Measurements from ENCODE around the gene LRRC32.

The LRRC32 gene

DNA sequence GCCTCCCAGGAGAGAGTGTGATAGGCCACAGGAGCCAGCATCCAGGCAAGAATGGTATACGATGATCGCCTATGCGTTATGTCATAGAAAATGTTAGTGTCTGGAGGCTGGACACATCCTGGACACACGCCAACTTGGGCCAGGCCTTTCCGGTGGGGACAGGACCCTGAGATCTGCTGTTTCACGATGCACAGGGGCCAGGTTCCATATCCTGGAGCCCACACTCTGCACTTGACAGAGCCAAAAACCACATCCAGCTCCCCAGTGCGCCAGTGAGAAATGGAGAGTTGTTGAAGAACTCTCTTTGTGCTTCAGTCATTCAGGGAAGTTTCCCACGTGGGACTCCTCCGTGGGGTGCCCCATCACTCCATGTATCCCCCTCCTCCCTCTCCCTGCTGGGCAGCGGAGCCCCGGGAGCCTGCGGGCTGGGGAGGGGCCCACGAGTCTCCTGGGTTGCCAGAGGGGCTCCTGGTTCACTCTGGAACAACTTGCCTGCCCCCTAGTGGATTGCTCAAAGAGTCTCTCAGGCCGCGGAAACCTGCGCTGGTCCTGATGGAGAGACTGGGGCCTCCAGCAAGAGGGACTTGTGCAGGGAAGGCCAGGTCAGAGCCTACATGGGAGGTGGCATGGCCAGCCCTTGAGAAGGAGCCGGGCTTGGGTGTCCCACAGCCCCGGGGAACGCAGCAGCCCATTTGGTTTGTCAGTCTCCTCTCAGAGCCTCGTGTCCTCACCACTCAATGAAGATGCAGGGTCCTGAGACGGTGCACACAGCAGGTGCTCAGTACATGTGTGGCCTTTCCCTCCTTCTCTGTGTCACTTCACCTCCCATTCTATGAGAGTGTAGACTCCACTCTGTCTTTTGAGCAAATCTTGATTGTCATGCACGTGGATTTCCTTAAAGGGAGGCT lies 10.2 kb upstream of the LRRC32 start:
- peak; percentile 49 to 58 for DNase-seq (ENCODE audit: low read depth in 2 of 2)

DNA sequence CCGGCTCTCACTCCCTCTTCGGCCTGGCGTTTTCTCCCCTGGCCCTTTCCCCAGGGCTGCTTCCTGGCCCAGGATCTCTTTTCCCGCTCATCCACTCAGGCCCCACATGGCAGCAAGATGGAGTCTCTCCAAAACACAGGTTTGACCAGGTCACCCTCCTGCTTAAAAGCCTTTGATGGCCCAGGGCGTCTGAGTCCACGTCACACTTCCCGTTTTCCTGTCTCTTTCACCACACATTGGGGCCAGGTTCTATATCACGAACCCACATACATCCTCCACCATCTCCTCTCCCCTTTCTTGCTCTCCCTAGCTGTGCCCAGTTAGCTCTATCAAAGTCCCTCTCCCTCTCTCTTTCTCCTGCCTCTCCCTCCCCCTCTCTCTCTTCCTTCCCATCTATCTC lies 7.8 kb upstream of the LRRC32 start:
- no peak for DNase-seq (ENCODE audit: low read depth in 2 of 2)

DNA sequence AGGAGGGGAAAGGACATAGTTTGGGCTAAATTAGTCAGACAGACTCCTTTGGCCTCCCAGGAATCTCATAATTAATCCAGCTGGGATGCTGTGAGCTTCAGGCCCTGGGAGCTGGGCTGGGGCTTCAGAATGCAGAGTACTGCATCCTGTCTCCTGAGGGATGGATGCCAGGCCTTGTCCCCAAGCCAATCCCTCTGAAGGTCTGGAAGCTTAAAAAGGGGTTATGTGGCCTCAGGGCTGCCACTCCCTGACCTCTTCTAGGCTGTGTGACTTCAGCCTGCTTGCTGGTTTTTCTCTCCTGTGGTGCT lies 6.9 kb upstream of the LRRC32 start:
- DNase-seq (ENCODE audit: low read depth in 2 of 2) = no peak

DNA sequence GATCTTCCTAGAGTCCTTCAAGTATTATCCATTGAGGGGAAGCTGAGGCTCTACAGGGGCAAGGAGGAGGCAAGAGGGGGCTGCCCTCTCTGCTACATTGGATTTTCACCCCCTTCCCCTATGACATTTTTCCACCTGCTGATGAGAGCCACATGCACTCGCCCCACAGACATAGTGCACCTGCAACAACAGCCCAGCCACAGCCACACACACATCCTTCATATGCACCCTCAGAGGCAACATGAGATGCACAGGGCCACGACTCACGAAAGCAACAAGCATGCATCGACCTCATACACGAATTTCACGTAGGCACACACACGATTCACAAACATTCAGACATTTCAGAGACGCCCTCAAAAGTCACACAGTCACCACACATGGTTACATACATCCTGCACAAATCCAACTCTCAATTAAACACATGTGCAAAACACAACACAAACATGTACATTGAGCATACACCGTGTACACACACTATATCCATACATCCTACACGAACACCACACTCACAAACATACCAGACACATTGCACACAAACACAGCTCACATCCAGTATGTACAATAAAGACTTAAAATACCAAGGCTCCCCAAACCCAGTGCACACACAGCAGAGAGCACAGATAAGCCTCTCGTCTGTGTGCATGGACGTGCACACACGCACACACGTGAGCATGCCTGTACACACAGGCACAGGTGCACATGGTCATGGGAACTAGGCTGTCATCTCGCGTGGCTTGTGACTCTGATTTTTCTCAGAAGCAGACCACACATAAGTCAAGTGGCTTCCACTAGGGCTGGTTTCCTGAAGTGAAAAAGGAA lies 6.3 kb upstream of the LRRC32 start:
- DNase-seq (ENCODE audit: low read depth in 2 of 2) = no peak

DNA sequence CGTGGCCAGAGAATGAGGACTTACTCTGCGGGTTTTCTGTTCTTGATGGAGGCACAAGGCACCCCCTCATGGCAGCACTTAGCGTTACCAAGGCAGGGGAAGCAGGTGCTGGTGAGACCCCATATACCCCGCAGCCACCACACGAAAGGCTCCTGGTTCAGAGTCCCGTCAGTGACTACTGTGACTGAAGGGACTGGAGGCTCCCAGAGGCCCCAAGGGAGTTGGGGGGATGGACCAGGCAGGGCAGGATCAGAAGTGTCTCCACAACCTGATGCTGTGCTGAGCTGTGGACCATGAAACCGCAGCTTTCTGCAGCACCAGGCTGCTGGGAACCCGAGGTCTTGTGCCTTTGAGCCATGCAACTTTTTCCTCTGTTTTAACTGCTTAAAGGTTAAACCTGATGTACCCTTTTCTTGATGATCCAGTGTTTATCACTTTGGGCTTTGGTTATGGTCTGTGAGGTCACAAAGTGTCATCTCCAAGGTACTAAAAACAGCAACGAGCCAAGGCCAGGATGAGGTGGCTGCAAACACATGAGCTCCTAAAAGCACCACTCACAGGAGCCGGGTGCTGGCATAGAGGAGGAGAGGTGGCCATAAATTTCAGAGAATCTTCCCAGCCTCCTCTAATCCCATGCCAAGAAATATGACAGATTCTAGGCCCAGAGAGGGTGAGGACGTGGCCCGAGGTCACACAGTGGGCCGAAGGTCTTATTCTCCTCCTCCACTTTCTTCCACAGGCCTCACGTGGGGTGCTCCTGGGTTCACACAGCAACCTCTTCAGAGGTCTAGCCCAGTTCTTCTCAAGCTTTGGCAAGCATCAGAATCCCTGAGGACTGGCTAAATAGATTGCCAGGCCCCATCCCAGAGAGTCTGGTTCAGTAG lies 4.2 kb upstream of the LRRC32 start:
- no peak for DNase-seq (ENCODE audit: low read depth in 2 of 2)

DNA sequence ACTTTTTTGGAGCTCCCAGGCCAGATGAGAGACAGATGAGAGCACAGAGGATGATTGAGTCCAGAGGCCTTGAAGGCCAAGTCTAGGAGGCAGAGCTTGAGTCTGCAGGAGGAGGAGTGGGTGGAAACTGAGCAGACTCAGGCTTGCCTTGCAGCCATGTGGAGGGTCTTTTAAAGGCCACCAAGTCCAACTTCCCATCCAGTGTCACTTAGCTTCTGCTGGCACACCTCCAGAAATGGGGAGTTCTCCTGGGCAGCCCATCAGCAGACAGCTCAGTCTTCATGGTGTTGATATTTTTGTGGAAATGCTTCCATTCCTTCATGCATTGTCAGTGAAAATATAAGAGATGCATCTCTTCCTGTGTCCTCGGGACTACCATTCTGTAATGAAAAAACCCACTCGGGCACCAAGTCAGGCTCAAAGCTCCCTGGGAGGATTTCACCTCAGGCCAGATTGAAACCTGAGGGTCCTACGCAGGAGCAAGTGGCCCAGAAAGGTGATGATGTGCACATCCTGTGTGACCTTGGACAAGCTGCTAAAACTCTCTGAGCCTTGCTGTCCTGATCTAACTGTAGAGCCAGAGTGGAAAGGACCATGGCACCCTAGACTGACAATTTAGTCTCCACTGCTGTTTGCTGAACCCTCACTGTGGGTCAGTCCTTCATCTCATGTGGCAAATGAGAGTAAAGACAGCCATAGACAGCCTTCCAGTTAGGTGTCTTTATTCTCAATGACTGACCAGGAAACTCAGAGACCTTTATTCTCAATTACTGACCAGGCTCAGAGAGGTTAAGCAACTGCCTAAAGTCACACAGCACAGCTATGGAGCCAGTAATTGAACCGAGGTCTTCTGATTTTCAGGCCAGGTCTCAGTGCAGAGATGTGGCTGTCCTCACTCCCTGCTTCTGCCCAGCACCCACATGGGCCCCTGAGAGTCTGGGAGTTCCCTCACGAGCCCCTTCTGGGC lies 2.9 kb upstream of the LRRC32 start:
- DNase-seq (ENCODE audit: low read depth in 2 of 2) = no peak

DNA sequence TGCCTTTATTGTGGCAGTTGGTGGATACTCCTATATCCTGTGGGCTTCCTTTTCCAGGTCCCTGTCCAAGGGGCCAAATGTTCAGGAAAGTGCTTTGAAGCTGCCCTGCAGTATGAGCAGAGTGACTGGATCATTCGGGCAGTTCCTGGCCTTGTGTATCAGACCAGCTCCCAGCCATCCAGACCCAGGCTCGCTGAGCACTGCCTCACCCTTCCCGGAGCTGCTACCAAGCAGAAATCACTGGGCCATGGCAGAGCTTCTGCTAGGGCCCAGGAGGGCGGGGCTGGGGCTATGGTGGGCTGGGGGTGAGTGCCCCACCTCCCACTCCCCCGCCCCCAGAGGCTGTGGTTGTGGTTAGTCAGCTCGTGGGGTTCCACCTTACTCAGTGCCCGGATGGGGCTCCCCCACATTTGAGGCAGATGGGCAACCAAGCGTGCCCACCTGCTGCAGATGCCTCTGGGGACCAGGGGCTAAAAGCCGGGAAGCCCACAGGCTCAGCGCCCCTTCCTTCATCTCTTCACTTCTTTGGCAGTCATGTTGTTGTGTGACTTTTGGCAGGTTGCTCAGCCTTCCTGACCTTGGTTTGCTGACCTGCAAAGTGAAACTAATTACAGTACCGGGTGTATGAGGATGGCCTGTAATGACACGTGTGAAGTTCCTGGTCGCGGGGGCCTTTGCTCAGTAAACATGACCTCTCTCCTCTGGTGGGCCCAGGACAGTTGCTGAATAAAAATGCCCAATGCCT lies 2.1 kb upstream of the LRRC32 start:
- DNase-seq (ENCODE audit: low read depth in 2 of 2) = peak in 1 of 2 donors; percentile 12

DNA sequence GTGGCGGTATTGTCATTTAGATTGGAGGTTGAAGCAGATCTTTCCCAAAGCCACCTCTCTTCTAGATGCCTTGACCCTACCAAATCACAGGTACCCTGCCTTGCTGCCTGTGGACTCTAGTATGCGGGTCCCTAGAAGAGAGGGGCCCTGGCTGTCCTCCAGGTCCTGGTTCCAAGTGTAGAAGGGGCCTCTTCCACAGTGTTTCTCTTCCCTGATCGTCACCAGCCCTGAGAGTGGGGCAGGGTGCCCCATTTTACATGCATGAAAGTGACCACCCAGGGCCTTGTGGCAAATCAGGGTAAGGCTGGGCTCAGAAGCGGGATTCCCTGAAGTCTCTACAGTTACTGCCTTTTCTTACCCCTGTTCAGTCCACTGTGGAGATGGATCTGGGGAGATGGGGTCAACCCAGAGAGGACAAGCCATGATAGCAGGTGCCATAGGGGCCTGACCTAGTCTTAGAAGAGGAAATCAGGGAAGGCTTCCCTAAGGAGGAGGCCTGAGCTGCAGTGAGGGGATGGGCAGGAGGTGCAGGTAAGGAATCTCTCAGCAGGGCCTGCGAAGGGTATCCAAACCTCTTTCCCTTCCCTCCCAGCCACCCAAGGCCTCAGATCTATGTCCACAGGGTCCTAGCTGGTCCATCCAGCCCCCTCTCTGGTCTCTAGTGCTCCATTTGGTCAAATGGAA lies 1.2 kb upstream of the LRRC32 start:
- DNase-seq (ENCODE audit: low read depth in 2 of 2) = no peak

DNA sequence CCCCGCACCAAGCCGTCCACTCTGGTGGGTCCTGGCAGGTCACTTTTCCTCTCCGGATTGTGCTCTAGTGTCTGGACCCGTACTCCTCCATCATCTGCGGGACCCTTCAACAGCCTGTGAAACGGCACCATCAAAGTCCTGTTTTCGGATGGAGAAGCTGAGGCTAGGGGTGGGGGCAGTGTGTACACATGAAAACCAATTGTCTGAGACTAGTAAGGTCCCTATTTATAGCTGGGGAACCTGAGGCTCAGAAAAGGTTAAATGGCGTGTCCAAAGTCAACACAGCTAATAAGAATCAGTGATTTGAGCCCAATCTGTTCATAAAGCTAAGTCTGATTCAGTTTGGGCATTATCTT lies 668 bp upstream of the LRRC32 start:
- no peak for DNase-seq (ENCODE audit: low read depth in 2 of 2)

DNA sequence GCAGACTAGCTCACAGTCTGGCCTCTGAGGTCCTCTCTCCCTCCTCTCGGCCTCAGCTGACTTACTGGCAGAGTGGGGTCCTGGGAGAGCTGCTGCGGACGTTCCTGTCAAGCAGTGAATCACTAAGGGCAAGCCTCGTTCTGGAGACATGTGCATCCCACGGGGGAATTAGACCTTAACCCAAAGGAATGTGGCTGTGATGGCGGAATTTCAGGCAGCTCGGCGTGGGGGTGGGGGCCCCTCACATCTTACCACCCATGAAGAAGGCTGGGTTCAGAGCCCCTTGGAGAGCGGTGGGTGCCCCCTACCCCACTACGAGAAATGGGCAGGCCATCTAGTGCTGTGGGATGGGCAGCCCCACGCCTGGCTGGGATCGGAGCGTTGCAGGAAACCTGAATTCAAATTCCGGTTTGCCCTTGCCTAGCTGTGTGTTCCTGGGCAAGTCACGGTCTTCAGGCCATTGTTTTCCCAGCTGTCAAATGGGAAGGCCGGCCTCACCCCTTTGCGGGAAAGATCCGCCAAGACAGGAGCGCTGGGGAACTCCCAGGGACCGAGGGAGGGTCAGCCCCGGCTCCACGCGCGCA lies 554 bp downstream of the LRRC32 start:
- no peak for DNase-seq (ENCODE audit: low read depth in 2 of 2)

DNA sequence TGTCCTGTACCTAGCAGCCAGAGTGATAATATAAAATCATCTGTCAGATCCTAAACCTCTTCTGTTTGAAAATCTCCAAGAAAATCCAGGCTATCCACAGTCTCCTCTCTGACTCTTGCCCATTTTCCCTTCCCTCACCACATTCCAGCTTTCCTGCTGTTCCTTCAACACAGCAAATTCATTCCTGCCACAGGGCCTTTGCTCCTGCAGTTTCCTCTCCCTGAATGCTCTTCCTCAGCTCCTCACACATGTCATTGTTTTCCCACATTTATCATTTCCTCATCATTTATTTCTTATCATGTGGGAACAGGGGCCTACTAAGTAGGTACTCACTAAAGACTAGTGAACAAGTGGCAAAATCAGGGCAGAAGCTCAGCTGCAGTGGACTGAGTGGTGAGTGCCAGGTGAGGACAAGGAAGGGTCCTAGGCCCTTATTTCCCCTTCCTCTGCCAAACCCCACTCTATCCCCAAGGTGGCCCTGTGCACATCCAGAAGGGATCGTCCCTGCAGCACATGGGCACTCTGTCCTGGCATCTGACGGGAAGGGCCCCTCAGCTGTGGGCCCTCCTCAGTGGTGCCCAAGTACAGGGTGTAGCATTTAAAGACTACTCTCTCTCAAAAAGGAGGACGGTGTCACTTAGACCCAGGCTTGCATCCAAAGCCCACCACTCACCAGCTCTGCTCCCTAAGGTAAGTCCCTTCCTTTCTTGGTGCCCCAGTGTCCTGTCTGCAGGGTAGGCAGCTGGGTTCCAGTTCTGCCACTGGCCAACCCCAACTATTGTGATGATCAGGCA lies 2.0 kb downstream of the LRRC32 start:
- DNase-seq (ENCODE audit: low read depth in 2 of 2) = no peak

DNA sequence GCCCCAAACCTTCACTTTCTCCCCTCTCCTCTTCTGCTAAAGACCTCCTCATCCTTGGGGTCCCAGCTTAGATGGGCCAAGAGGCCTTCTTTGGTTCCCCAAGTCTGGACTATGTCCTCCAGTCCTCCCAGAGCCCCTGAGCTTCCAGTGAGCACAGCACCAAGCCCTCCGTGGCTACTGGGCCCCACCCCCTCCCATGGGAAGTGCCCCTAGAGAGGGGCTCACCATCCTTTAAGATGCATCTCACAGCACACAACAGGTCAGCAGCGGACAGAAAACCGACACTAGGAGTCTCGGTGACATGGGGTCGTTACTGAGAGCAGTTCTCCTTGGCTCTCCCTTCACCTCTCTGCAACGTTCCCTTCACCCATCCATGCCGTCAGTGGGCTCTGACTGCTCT lies 2.7 kb downstream of the LRRC32 start:
- DNase-seq (ENCODE audit: low read depth in 2 of 2) = no peak

DNA sequence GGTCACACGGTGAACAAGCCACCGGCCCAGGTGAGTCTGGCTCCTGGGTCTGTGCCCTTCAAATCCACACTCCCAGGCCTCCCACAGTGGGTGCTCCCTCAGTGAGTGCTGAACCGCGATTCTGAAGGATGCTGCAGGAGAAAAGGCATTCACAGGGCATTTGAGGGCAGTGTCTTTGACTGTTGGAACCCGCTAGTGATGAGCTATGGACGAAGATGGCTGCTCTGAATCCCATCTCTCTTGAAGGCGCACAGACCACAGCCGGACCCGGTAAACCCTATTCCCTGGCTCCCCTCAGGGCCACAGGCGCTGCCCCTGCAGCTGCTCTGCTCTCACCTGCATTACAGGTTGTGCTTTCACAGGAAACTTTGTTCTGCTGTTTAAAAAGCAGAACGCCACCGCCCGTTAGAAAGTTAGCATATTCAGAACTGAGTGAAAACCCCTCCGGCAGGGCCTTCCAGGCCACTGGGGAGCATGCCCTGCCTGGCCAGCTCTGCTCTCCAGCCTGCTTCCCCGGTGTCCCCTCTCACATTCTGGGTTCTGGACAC lies 3.2 kb downstream of the LRRC32 start:
- DNase-seq (ENCODE audit: low read depth in 2 of 2) = no peak

DNA sequence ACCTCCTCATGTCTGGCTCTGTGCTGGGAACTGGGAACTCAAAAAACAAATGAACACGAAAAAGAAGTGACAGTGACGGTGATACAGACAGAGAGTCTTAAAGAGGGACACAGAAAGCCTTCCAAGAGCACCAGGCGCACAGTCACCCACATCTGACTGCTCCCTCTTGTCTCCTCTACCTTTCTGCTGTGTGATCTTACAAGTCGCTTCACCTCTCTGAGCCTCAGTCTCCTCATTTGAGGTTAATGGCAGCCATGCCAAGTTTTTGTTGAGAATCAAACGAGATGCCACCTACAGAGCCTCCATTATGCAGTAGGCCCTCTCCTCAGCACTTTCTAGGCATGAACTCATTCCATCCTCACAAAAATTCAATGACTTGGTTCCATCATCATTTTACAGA lies 3.7 kb downstream of the LRRC32 start:
- no peak for DNase-seq (ENCODE audit: low read depth in 2 of 2)

DNA sequence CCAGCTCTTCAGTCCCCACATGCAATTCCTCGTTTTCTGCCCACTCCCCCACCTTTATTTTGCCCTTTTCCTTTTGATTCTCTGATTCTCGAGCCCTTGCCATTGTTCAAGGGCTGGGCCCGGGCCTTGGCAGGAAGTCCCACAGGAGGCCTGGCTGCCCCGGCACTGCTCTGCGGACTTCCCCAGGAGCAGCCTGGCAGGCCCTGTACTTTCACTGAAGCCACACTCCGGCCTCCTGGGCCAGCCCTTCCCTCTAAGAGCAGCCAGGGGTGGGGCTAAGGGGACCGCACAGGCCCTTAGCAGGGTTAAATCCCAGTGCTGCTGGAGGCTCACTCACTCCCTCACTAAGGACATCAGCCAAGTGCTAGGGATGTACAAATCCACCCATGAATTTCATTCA lies 4.1 kb downstream of the LRRC32 start:
- no peak for DNase-seq (ENCODE audit: low read depth in 2 of 2)

DNA sequence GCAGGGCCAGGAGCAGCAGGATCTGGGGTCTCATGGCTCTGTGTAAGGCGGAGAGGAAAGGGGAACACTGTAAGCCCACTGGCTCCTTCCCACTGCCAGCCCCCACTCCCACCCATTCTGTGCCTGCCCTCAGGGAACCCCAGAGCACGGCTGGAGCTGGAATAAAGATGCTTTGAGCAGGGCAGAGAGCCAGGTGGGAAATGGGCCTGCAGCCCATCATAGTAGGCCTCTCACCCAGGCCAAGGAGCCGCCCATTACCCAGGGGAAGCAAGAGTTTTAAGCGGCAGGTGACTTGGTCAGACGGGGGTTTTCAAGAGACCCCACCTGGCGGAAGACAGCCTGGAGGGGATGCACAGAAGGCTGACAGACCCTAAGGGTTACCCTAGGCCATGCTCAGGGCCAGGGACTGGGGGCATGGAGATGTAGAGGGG lies 4.6 kb downstream of the LRRC32 start:
- DNase-seq (ENCODE audit: low read depth in 2 of 2) = no peak

DNA sequence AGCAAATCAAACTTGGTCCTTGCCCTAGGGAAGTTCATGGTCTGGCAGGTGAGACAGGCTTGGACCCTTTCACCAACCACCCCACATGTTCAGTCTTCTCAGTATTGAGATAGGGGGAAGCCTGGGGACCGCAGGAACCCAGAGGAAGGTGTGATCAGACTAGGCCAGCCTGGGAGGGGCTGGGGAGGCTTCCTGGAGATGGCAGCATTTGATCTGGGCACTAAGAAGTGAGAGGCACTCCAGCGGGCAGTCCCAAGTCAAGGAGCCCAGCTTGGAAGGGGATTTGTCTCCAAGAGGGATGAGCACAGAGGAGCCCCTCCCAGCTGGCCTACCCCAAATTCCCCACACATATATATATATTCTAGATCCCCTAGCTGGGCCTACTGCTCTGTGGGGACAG lies 5.4 kb downstream of the LRRC32 start:
- DNase-seq (ENCODE audit: low read depth in 2 of 2) = no peak

DNA sequence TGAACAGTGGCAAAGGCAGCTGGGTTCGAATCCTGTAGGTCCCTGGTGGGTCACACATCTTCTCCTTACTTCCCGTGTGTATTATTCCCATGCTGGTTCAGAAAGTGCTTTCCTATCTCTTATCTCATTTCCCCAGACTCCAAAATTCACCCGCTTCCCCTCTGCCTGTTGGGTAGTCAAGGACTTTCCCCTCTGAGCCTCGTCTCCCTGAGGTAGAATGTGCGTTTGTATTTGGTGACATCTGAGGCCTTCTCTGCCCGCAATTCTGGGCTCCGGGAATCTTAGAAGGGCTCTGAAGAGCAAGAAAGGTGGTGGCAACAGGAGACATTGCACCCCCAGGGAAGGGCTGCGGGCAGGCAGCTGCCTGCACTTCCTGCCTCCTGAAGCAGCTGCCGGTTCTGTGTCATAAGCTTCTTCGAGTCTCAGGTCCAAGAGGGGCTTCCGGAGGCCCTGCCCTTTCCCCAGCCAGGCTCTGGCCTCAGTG lies 5.9 kb downstream of the LRRC32 start:
- DNase-seq (ENCODE audit: low read depth in 2 of 2) = no peak

Measured in activated CD4-positive, alpha-beta T cell treated with anti-CD3 and anti-CD28 coated beads for 24 hours (primary cell).